ENCODE data around the gene RAB13.

RAB13 gene

GRCh38 chr1:153977250-153978240, 8.6 kb downstream of the RAB13 start, which contains the start of gene JTB:
Gene JTB (minus strand): TSS chr1:153977674. CDS start chr1:153977252, 422 bp downstream.
- DNase-seq (ENCODE audit: low spot score) = peak; percentile 90

GRCh38 chr1:153976819-153977249, 9.3 kb downstream of the RAB13 start:
- DNase-seq (ENCODE audit: low spot score) = no peak

- DNase-seq (ENCODE audit: low spot score) = no peak
Measured at GRCh38 chr1:153973525-153973924, 12.6 kb downstream of the RAB13 start.

- no peak for DNase-seq (ENCODE audit: low spot score)
Measured at GRCh38 chr1:153973071-153973470, 13.1 kb downstream of the RAB13 start.

GRCh38 chr1:153970346-153970745, 15.8 kb downstream of the RAB13 start:
- no peak for DNase-seq (ENCODE audit: low spot score)

GRCh38 chr1:153968972-153969371, 17.2 kb downstream of the RAB13 start:
- no peak for DNase-seq (ENCODE audit: low spot score)

GRCh38 chr1:153968408-153968807, 17.7 kb downstream of the RAB13 start:
- no peak for DNase-seq (ENCODE audit: low spot score)

GRCh38 chr1:153968000-153968363, 18.2 kb downstream of the RAB13 start:
- no peak for DNase-seq (ENCODE audit: low spot score)

- peak; percentile 93 for DNase-seq (ENCODE audit: low spot score)
Measured at GRCh38 chr1:153967107-153967999, 18.8 kb downstream of the RAB13 start, which contains the start of gene CREB3L4. Gene CREB3L4 (plus strand): TSS chr1:153967902. CDS start chr1:153968526, 624 bp downstream.

- DNase-seq (ENCODE audit: low spot score) = no peak
Measured at GRCh38 chr1:153963850-153964331, 22.2 kb downstream of the RAB13 start.

GRCh38 chr1:153963030-153963849, 22.9 kb downstream of the RAB13 start, which contains the start of gene SLC39A1:
Gene SLC39A1 (minus strand): TSS chr1:153963537. CDS start chr1:153962715, 822 bp downstream.
- DNase-seq (ENCODE audit: low spot score) = peak; percentile 97

- no peak for DNase-seq (ENCODE audit: low spot score)
Measured at GRCh38 chr1:153962088-153963029, 23.8 kb downstream of the RAB13 start.

GRCh38 chr1:153961421-153961820, 24.7 kb downstream of the RAB13 start:
- no peak for DNase-seq (ENCODE audit: low spot score)

GRCh38 chr1:153960206-153960605, 25.9 kb downstream of the RAB13 start:
- no peak for DNase-seq (ENCODE audit: low spot score)

- DNase-seq (ENCODE audit: low spot score) = no peak
Measured at GRCh38 chr1:153959454-153959853, 26.7 kb downstream of the RAB13 start.

GRCh38 chr1:153958961-153959260, 27.2 kb downstream of the RAB13 start:
- no peak for DNase-seq (ENCODE audit: low spot score)

GRCh38 chr1:153958111-153958960, 27.8 kb downstream of the RAB13 start, which contains the start of gene CRTC2:
Gene CRTC2 (minus strand): TSS chr1:153958612. CDS start chr1:153958497, 115 bp downstream.
- peak; percentile 99 for DNase-seq (ENCODE audit: low spot score)

GRCh38 chr1:153957744-153958110, 28.4 kb downstream of the RAB13 start:
- DNase-seq (ENCODE audit: low spot score) = peak; percentile 46
